ENCODE measurements around the gene SH3YL1. TPM values are rescaled to one million over a fixed set of nuclear protein-coding genes. Genes with fewer than 3 reads are reported as not detected.

SH3YL1 gene
- total RNA-seq, 6 experiments from 2014 or later: 9.9 to 14.2 (median 12.7) TPM

DNA sequence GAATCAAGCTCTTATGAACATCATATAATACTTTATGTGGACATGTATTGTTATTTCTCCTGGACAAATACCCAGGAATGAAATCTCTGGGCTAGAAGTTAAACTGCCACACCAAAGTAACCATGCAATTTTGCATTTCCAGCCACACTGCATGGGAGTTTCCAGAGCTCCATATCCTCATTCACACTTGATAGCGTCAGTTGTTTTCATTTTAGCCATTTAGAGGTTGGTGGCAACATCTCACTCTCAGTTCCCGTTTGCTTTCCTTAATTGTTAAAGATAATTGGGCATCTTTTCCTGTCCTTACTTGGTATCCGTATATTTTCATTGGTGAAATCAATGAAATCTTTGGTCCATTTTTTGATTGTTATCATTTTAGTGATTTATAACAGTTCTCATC is 47.8 kb downstream of the SH3YL1 start:
- Mint-ChIP-seq H3K36me3 (ENCODE audit: low read depth) (no peaks in the 10 kb centered on the region; the same call in 1 of the 2 replicates), H3K27ac (no peak overlapping the region), H3K9me3 (peaks cover 5% of the 10 kb centered on the region), H3K4me3 (no peak overlapping the region), H3K4me1 (ENCODE audit: low read depth) (peaks cover 5% of the 10 kb centered on the region; the same call in 1 of the 2 replicates), H3K27me3 (ENCODE audit: insufficient read depth) (no peaks in the 10 kb centered on the region)
- TF ChIP-seq, protein P1, sequence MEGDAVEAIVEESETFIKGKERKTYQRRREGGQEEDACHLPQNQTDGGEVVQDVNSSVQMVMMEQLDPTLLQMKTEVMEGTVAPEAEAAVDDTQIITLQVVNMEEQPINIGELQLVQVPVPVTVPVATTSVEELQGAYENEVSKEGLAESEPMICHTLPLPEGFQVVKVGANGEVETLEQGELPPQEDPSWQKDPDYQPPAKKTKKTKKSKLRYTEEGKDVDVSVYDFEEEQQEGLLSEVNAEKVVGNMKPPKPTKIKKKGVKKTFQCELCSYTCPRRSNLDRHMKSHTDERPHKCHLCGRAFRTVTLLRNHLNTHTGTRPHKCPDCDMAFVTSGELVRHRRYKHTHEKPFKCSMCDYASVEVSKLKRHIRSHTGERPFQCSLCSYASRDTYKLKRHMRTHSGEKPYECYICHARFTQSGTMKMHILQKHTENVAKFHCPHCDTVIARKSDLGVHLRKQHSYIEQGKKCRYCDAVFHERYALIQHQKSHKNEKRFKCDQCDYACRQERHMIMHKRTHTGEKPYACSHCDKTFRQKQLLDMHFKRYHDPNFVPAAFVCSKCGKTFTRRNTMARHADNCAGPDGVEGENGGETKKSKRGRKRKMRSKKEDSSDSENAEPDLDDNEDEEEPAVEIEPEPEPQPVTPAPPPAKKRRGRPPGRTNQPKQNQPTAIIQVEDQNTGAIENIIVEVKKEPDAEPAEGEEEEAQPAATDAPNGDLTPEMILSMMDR (IDR thresholded peaks at IDR 0.05): no peak
- no peak for DNase-seq

DNA sequence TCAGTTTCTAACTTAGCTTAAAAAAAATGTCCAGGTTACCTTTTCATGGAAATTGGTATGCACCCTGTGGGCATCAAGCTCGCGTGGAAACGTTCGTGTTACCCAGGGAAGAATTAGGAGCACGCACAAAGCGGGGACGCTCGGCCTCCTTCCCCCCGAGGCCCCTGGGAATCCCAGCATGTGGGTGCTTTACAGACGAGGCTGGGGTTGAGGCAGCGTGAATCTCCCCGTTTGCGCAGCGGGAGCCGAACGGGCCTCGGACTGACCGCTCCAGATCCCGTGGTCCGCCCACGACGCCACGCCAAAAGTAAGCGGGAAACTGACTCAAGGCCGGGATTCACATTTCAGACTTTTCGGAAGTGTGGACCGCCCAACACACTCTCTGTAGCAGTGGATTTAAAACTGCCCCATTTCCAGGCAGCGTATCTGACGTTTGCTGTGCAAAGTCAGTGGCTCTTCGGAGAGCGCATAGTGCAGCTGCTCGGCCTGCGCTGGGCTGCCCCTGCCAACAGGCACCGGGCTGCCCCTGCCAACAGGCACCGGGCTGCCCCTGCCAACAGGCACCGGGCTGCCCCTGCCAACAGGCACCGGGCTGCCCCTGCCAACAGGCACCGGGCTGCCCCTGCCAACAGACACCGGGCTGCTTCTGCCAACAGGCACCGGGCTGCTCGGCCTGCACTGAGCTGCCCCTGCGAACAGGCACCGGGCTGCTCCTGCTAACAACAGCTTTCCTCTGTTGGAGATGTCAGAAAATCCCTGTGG is 49.7 kb downstream of the SH3YL1 start:
- no peaks in the 10 kb centered on the region; the same call in 1 of the 2 replicates for H3K36me3 Mint-ChIP-seq (ENCODE audit: low read depth)
- no peaks in the 10 kb centered on the region for H3K27me3 Mint-ChIP-seq (ENCODE audit: insufficient read depth)
- H3K4me1 Mint-ChIP-seq (ENCODE audit: low read depth): peaks cover 5% of the 10 kb centered on the region; the same call in 1 of the 2 replicates
- H3K4me3 Mint-ChIP-seq: no peak overlapping the region
- H3K9me3 Mint-ChIP-seq: peaks cover 5% of the 10 kb centered on the region
- DNase-seq: no peak
- H3K27ac Mint-ChIP-seq: no peak overlapping the region
- TF ChIP-seq, protein P1 (IDR thresholded peaks at IDR 0.05): no peak

DNA sequence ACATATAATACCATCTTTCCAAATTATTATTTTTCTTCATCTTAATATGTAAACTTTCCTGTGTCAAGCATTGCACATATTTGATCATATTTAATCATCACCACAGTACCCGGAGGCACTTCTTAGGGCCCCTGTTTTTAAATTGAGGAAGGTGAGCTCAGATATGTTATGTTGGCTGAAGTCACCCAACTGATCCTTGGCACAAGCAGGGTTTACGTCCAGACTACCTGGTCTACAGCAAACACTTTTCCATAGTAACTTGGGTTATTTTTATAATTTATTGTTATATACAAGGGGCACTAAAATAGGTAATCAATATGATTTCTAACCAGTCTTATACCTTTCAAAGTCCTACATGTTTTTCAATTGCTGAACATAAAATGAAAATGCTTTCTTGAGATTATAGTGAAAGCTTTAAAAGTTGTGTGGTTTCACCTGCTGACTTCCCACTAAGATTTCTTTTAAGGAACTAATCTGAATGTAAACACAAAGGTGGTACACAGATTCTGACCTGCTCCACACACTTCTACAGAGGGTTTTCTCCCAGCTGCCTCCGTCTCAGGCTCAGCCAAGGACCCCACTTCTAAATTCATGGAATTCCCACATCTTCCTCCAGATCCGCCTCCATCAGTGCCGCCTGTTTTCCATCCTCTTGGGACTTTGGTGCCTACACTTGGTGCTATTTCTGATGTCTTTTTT is 52.2 kb downstream of the SH3YL1 start:
- peaks cover 5% of the 10 kb centered on the region; the same call in 1 of the 2 replicates for H3K4me1 Mint-ChIP-seq (ENCODE audit: low read depth)
- H3K27me3 Mint-ChIP-seq (ENCODE audit: insufficient read depth): peaks cover 2% of the 10 kb centered on the region; the same call in 1 of the 2 replicates
- H3K27ac Mint-ChIP-seq: no peak overlapping the region
- peaks cover 12% of the 10 kb centered on the region for H3K9me3 Mint-ChIP-seq
- TF ChIP-seq, protein P1 (IDR thresholded peaks at IDR 0.05): no peak
- DNase-seq: no peak
- no peaks in the 10 kb centered on the region; the same call in 1 of the 2 replicates for H3K36me3 Mint-ChIP-seq (ENCODE audit: low read depth)
- no peak overlapping the region for H3K4me3 Mint-ChIP-seq

DNA sequence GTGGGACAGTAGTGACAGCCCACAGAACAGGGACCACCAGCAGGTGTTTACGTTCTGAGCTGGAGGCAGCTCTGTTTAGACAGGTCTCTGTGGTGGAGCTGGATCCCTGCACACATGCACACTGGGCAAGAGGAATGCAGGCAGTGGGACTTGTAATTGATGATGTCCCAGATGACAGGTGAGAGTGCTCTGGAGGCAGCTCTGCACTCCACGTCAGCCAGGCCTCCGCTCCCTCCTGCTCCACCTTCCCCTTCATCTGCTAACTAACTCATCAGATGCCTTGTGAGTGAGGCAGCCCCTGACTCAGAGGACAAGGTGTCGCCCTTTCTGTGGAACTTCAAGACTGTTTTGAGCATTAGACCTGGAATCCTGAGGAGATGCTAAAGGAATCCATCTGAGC is 53.2 kb downstream of the SH3YL1 start:
- H3K4me1 Mint-ChIP-seq (ENCODE audit: low read depth): peaks cover 5% of the 10 kb centered on the region; the same call in 1 of the 2 replicates
- H3K4me3 Mint-ChIP-seq: no peak overlapping the region
- H3K27me3 Mint-ChIP-seq (ENCODE audit: insufficient read depth): peaks cover 2% of the 10 kb centered on the region; the same call in 1 of the 2 replicates
- TF ChIP-seq, protein P1 (IDR thresholded peaks at IDR 0.05): no peak
- no peak for DNase-seq
- H3K36me3 Mint-ChIP-seq (ENCODE audit: low read depth): no peaks in the 10 kb centered on the region; the same call in 1 of the 2 replicates
- no peak overlapping the region for H3K27ac Mint-ChIP-seq
- H3K9me3 Mint-ChIP-seq: peaks cover 15% of the 10 kb centered on the region

DNA sequence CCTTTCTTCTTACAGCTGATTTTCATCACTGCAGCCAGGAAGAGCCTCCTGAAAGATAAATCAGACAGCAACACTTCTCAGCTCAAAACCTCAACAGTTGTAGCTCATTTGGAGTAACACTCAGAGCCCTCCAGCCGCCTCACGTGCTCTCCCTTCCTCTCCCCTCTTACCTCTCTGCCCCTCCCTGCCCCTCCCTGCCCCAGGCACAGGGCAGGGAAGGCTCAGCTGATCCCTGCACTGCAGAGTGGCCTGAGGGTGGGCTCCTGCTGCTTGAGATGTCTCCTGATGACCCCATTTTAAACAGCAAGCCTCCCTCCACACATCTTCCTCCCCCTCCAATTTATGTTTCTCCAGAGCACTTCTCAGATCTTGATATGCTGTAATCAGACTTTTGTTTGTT is 54.4 kb downstream of the SH3YL1 start:
- H3K9me3 Mint-ChIP-seq: peaks cover 15% of the 10 kb centered on the region
- H3K27me3 Mint-ChIP-seq (ENCODE audit: insufficient read depth): peaks cover 2% of the 10 kb centered on the region; the same call in 1 of the 2 replicates
- no peak overlapping the region for H3K4me3 Mint-ChIP-seq
- TF ChIP-seq, protein P1 (IDR thresholded peaks at IDR 0.05): no peak
- H3K27ac Mint-ChIP-seq: no peak overlapping the region
- no peaks in the 10 kb centered on the region for H3K4me1 Mint-ChIP-seq (ENCODE audit: low read depth)
- no peak for DNase-seq
- H3K36me3 Mint-ChIP-seq (ENCODE audit: low read depth): no peaks in the 10 kb centered on the region; the same call in 1 of the 2 replicates
